ENCODE data around the gene TMEM168.
"Not testable (repeated sequence)": the region's sequence is repeated elsewhere in the genome, so short reads cannot be mapped to it uniquely, and the experiment has no call there.

The TMEM168 gene

GRCh38 chr7:112731324-112731723 lies 58.9 kb downstream of the TMEM168 start:
- H3K4me1 ChIP-seq (ENCODE audit: insufficient read depth, low read length); H3K9me3 ChIP-seq (ENCODE audit: low read length); H3K27me3 ChIP-seq (ENCODE audit: insufficient read depth, low read length); H3K4me3 ChIP-seq (ENCODE audit: low read length); H2AFZ ChIP-seq (ENCODE audit: low read depth, low read length); H3K36me3 ChIP-seq (ENCODE audit: insufficient read depth, low read length): not testable (repeated sequence)

DNA sequence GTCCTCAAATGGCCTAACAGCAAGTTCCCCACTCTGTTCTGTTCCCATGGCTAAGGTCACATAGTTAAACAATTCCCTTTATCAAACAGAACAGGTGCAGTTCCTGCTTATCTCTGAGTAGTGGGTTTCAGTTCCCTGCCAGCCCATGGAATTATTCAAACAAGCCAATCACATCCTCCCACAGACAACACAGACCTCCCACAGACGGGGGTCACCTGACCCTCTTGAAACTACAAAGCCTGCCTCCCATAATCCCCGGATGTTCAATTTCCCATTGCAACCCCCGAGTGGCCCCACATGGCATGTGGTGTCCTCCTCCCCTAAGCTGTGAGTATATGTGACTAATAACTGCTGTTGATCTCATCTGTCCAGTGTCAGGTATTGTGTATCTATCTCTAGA lies 64.1 kb downstream of the TMEM168 start:
- Histone ChIP-seq H3K4me1 (ENCODE audit: insufficient read depth, low read length) (peaks cover 2% of the 10 kb centered on the region), H3K4me3 (ENCODE audit: low read length) (no peak overlapping the region), H3K27me3 (ENCODE audit: insufficient read depth, low read length) (no peaks in the 10 kb centered on the region), H3K9me3 (ENCODE audit: low read length) (no peaks in the 10 kb centered on the region), H2AFZ (ENCODE audit: low read depth, low read length) (peak overlapping the region; percentile 59), H3K36me3 (ENCODE audit: insufficient read depth, low read length) (no peaks in the 10 kb centered on the region)

- H3K36me3 ChIP-seq (ENCODE audit: insufficient read depth, low read length): no peaks in the 10 kb centered on the region
- H3K4me1 ChIP-seq (ENCODE audit: insufficient read depth, low read length): peaks cover 2% of the 10 kb centered on the region
- no peak overlapping the region for H2AFZ ChIP-seq (ENCODE audit: low read depth, low read length)
- no peaks in the 10 kb centered on the region for H3K9me3 ChIP-seq (ENCODE audit: low read length)
- no peaks in the 10 kb centered on the region for H3K27me3 ChIP-seq (ENCODE audit: insufficient read depth, low read length)
- no peak overlapping the region for H3K4me3 ChIP-seq (ENCODE audit: low read length)
Observed at GRCh38 chr7:112723416-112723815, 66.8 kb downstream of the TMEM168 start.

- Histone ChIP-seq H3K36me3 (ENCODE audit: insufficient read depth, low read length) (no peaks in the 10 kb centered on the region), H3K27me3 (ENCODE audit: insufficient read depth, low read length) (no peaks in the 10 kb centered on the region), H2AFZ (ENCODE audit: low read depth, low read length) (no peak overlapping the region)
Observed at GRCh38 chr7:112721366-112721765, 68.8 kb downstream of the TMEM168 start.

GRCh38 chr7:112715525-112715924 lies 74.7 kb downstream of the TMEM168 start:
- Histone ChIP-seq H3K4me3 (ENCODE audit: low read length) (no peak overlapping the region), H3K9me3 (ENCODE audit: low read length) (no peaks in the 10 kb centered on the region), H3K36me3 (ENCODE audit: insufficient read depth, low read length) (no peaks in the 10 kb centered on the region), H3K27me3 (ENCODE audit: insufficient read depth, low read length) (no peaks in the 10 kb centered on the region), H3K4me1 (ENCODE audit: insufficient read depth, low read length) (no peaks in the 10 kb centered on the region), H2AFZ (ENCODE audit: low read depth, low read length) (no peak overlapping the region)

More at GRCh38 chr7:112721366-112721765, 68.8 kb downstream of the TMEM168 start:
- Histone ChIP-seq H3K4me3 (ENCODE audit: low read length) (no peak overlapping the region), H3K4me1 (ENCODE audit: insufficient read depth, low read length) (peaks cover 2% of the 10 kb centered on the region), H3K9me3 (ENCODE audit: low read length) (no peaks in the 10 kb centered on the region)

- Histone ChIP-seq H2AFZ (ENCODE audit: low read depth, low read length) (no peak overlapping the region), H3K36me3 (ENCODE audit: insufficient read depth, low read length) (no peaks in the 10 kb centered on the region), H3K9me3 (ENCODE audit: low read length) (no peaks in the 10 kb centered on the region), H3K4me3 (ENCODE audit: low read length) (no peak overlapping the region), H3K4me1 (ENCODE audit: insufficient read depth, low read length) (no peaks in the 10 kb centered on the region), H3K27me3 (ENCODE audit: insufficient read depth, low read length) (no peaks in the 10 kb centered on the region)
Observed at GRCh38 chr7:112714917-112715316, 75.3 kb downstream of the TMEM168 start.
